ENCODE results near the gene MLN. TPM values are rescaled to one million over a fixed set of nuclear protein-coding genes. Genes with fewer than 3 reads are reported as not detected.

MLN gene
- total RNA-seq, 4 donors from 2014 or later: not detected

GRCh38 chr6:33777398-33778388 lies 26.1 kb downstream of the MLN start:
- TF ChIP-seq CTCF (IDR thresholded peaks at IDR 0.05; ENCODE audit: low read depth): no peak

GRCh38 chr6:33776764-33777163 lies 27.0 kb downstream of the MLN start:
- TF ChIP-seq CTCF (IDR thresholded peaks at IDR 0.05; ENCODE audit: low read depth): no peak

- TF ChIP-seq CTCF (IDR thresholded peaks at IDR 0.05; ENCODE audit: low read depth): no peak
These were observed 27.6 kb downstream of the MLN start for GRCh38 chr6:33776186-33776585.

- no peak for TF ChIP-seq CTCF (IDR thresholded peaks at IDR 0.05; ENCODE audit: low read depth)
These were observed 29.0 kb downstream of the MLN start for GRCh38 chr6:33774774-33775173.

- no peak for TF ChIP-seq CTCF (IDR thresholded peaks at IDR 0.05; ENCODE audit: low read depth)
These were observed 30.8 kb downstream of the MLN start for GRCh38 chr6:33772902-33773472.

- TF ChIP-seq CTCF (IDR thresholded peaks at IDR 0.05; ENCODE audit: low read depth): no peak
These were observed 31.5 kb downstream of the MLN start for GRCh38 chr6:33772082-33772830.
